Tibial nerve (tissue), 3 donors: ENCODE measurements around the gene ACOT11.

ENCODE experiments used
- CTCF ChIP-seq, 5 experiments: fragments of 200-600 bp in 3 of 5; fragments of 450-650 bp in 2 of 5; sonication (generic) in 3 of 5; IDR thresholded peaks; one replicate each; pipeline ENCODE4 v1.5.1; 2016 to 2019; ENCODE audit warnings: antibody characterized with exemption in 5 of 5, mild to moderate bottlenecking in 3 of 5, moderate library complexity in 2 of 5
- POLR2A ChIP-seq, 2 donors: fragments of 450-650 bp; IDR thresholded peaks; one replicate each; pipeline ENCODE4 v1.6.1; 2017; ENCODE audit warnings: antibody characterized with exemption in 2 of 2, mild to moderate bottlenecking in 2 of 2, moderate library complexity in 2 of 2

- no peak for TF ChIP-seq CTCF (IDR thresholded peaks at IDR 0.05)
- no peak for TF ChIP-seq POLR2A (IDR thresholded peaks at IDR 0.05)
Measured at GRCh38 chr1:54640863-54641836, 93.1 kb downstream of the ACOT11 start, which contains the start of gene MROH7.
